DND-41 (cell line): ENCODE measurements around the gene RNPEP.

Experiments used
- ATAC-seq: fragments of 200-7000 bp; cut with Tn5 transposase; 3 replicates; pipeline ENCODE4 v1.9.1; 2021; ENCODE audit warnings: low read depth; ENCODE audit not compliant: insufficient read depth
- DNase-seq: peaks from one replicate; pipeline ENCODE4 v3.0.0-alpha.2; 2020
- H2AFZ ChIP-seq: 2 replicates; pipeline ENCODE4 v1.6.0; 2012; ENCODE audit warnings: low read depth, low read length
- H3K27ac ChIP-seq: 2 replicates; pipeline ENCODE4 v1.5.1; 2012; ENCODE audit warnings: low read length, inconsistent platforms
- H3K27me3 ChIP-seq: fragments of 200-600 bp; sonication (generic); 2 replicates; pipeline ENCODE4 v1.6.0; 2012; ENCODE audit warnings: low read length, mild to moderate bottlenecking, inconsistent platforms; ENCODE audit not compliant: insufficient read depth, poor library complexity
- H3K36me3 ChIP-seq: 2 replicates; pipeline ENCODE4 v1.5.1; 2012; ENCODE audit warnings: low read length, inconsistent platforms; ENCODE audit not compliant: insufficient read depth
- H3K4me1 ChIP-seq: 2 replicates; pipeline ENCODE4 v1.5.1; 2012; ENCODE audit warnings: mild to moderate bottlenecking, low read length; ENCODE audit not compliant: insufficient read depth
- H3K4me2 ChIP-seq: 2 replicates; pipeline ENCODE4 v1.6.0; 2012; ENCODE audit warnings: mild to moderate bottlenecking, moderate library complexity, low read length, inconsistent platforms; ENCODE audit not compliant: insufficient read depth
- H3K4me3 ChIP-seq, 2 experiments: fragments of 200-600 bp in 1 of 2; shearing (Covaris generic) in 1 of 2; 2 replicates each; pipeline ENCODE4 v1.5.1; 2012 to 2016; ENCODE audit warnings: inconsistent platforms in 2 of 2, low read length in 2 of 2, mild to moderate bottlenecking in 2 of 2, low read depth in 1 of 2, moderate library complexity in 1 of 2
- H3K79me2 ChIP-seq: 2 replicates; pipeline ENCODE4 v1.6.0; 2012; ENCODE audit warnings: low read length, inconsistent platforms; ENCODE audit not compliant: insufficient read depth
- H3K9ac ChIP-seq: 2 replicates; pipeline ENCODE4 v1.6.0; 2012; ENCODE audit warnings: low read depth, mild to moderate bottlenecking, inconsistent platforms, low read length, moderate library complexity
- H3K9me3 ChIP-seq: 2 replicates; pipeline ENCODE4 v1.5.1; 2012; ENCODE audit warnings: low read length, moderate library complexity, mild to moderate bottlenecking, inconsistent platforms; ENCODE audit not compliant: insufficient read depth, severe bottlenecking
- H4K20me1 ChIP-seq: 2 replicates; pipeline ENCODE4 v1.6.0; 2012; ENCODE audit warnings: low read length; ENCODE audit not compliant: insufficient read depth
- CTCF ChIP-seq: IDR thresholded peaks from 2 replicates; pipeline ENCODE4 v1.5.1; 2012; ENCODE audit warnings: borderline replicate concordance, low read length, moderate library complexity, mild to moderate bottlenecking; ENCODE audit not compliant: poor library complexity, severe bottlenecking; ENCODE audit errors: extremely low read depth
- EZH2 ChIP-seq: IDR thresholded peaks from 3 replicates; pipeline ENCODE4 v1.6.1; 2012; ENCODE audit warnings: borderline replicate concordance, low read depth, mild to moderate bottlenecking, moderate library complexity, low read length, inconsistent platforms; ENCODE audit not compliant: severe bottlenecking

The RNPEP gene

GRCh38 chr1:201954263-201955008 is 28.0 kb upstream of the RNPEP start:
- peak overlapping the region; percentile 87 for H3K27ac ChIP-seq
- H2AFZ ChIP-seq = peak overlapping the region; percentile 98
- peaks cover 34% of the 10 kb centered on the region for H3K79me2 ChIP-seq

GRCh38 chr1:201955009-201955728 is 27.3 kb upstream of the RNPEP start, which contains the start of gene TIMM17A:
Gene TIMM17A, plus strand, starts transcription at chr1:201955503. Its CDS starts 24 bp downstream, at chr1:201955527.
- Histone ChIP-seq H3K4me2 (peak within 1 kb of the TSS; percentile 75), H3K27me3 (no peaks in the 10 kb centered on the region), H2AFZ (peak within 1 kb of the TSS; percentile 98), H3K9ac (peak within 1 kb of the TSS; percentile 86), H3K4me3 (peak within 1 kb of the TSS; percentile 66 to 94), H3K36me3 (peaks cover 24% of the 10 kb centered on the region), H3K9me3 (no peaks in the 10 kb centered on the region), H4K20me1 (no peaks in the 10 kb centered on the region; the same call in 1 of the 2 replicates), H3K27ac (peak within 1 kb of the TSS; percentile 87), H3K79me2 (peaks cover 34% of the 10 kb centered on the region), H3K4me1 (peaks cover 24% of the 10 kb centered on the region)
- no peak for TF ChIP-seq EZH2
- TF ChIP-seq CTCF = no peak
- DNase-seq = peak; percentile 94
- peak; percentile 99 for ATAC-seq

More at GRCh38 chr1:201954263-201955008, 28.0 kb upstream of the RNPEP start:
- ATAC-seq (no peak), DNase-seq (no peak)
- Histone ChIP-seq H3K9me3 (no peaks in the 10 kb centered on the region), H3K9ac (peak overlapping the region; percentile 86), H3K4me3 (peak overlapping the region; percentile 66 to 94; a peak in 3 of 4 replicates), H3K27me3 (peaks cover 2% of the 10 kb centered on the region), H3K36me3 (peaks cover 21% of the 10 kb centered on the region), H3K4me1 (peaks cover 24% of the 10 kb centered on the region), H4K20me1 (no peaks in the 10 kb centered on the region; the same call in 1 of the 2 replicates), H3K4me2 (peak overlapping the region; percentile 75)
- TF ChIP-seq EZH2 = no peak
- no peak for TF ChIP-seq CTCF

GRCh38 chr1:201955729-201956143 is 26.7 kb upstream of the RNPEP start:
- Histone ChIP-seq H3K36me3 (peaks cover 28% of the 10 kb centered on the region), H2AFZ (peak overlapping the region; percentile 98), H4K20me1 (peaks cover 3% of the 10 kb centered on the region; the same call in 1 of the 2 replicates), H3K4me3 (peak overlapping the region; percentile 66 to 94), H3K27me3 (no peaks in the 10 kb centered on the region), H3K4me1 (peaks cover 24% of the 10 kb centered on the region), H3K9ac (peak overlapping the region; percentile 86), H3K4me2 (peak overlapping the region; percentile 75), H3K27ac (peak overlapping the region; percentile 87), H3K9me3 (no peaks in the 10 kb centered on the region), H3K79me2 (peaks cover 38% of the 10 kb centered on the region)
- DNase-seq (no peak), ATAC-seq (peak; percentile 58)
- TF ChIP-seq CTCF (no peak), EZH2 (no peak)
